ENCODE measurements around the gene ATP6V1A.

DNA sequence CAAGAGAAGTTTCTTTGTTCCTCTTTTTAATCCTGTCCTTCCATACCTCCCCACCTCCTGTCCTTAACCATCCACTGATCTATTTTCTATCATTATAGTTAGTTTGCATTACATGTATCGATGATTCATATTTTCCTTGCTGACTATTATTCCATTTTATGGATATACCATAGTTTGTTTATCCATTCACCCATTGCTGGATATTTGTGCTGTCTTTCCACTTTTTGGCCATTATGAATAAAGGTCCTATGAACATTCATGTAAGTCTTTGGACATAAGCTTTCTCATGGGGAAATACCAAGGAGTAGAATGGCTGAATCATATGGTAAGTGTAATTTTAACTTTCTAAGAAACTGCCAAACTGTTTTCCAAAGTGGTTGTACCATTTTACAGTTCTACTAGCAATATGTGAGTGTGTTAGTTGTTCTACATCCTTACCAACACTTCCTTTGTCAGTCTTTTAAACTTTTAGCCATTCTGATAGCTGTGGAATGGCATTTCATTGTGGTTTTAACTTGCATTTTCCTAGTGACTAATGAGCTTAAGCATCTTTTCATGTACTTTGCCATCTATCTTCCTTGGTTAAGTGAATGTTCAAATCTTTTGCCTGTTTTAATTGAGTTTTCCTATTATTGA, 11.7 kb downstream of the ATP6V1A start:
- TF ChIP-seq, protein P1, sequence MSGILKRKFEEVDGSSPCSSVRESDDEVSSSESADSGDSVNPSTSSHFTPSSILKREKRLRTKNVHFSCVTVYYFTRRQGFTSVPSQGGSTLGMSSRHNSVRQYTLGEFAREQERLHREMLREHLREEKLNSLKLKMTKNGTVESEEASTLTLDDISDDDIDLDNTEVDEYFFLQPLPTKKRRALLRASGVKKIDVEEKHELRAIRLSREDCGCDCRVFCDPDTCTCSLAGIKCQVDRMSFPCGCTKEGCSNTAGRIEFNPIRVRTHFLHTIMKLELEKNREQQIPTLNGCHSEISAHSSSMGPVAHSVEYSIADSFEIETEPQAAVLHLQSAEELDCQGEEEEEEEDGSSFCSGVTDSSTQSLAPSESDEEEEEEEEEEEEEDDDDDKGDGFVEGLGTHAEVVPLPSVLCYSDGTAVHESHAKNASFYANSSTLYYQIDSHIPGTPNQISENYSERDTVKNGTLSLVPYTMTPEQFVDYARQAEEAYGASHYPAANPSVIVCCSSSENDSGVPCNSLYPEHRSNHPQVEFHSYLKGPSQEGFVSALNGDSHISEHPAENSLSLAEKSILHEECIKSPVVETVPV (CRISPR knock-in tag; IDR thresholded peaks at IDR 0.05), result no peak
- TF ChIP-seq CSDC2 (CRISPR knock-in tag; IDR thresholded peaks at IDR 0.05) (no peak), ARNTL (CRISPR knock-in tag; IDR thresholded peaks at IDR 0.05; ENCODE audit: borderline replicate concordance, low read depth) (no peak), ZNF8 (CRISPR knock-in tag; IDR thresholded peaks at IDR 0.05) (peak; percentile 99), OSR1 (CRISPR knock-in tag; IDR thresholded peaks at IDR 0.05) (no peak), ZNF565 (CRISPR knock-in tag; conservative IDR thresholded peaks at IDR 0.05; ENCODE audit: low read depth) (no peak), PPARA (CRISPR knock-in tag; IDR thresholded peaks at IDR 0.05; ENCODE audit: borderline replicate concordance) (no peak), GLIS3 (CRISPR knock-in tag; IDR thresholded peaks at IDR 0.05) (no peak), ZFP3 (CRISPR knock-in tag; IDR thresholded peaks at IDR 0.05) (no peak), ISL1 (CRISPR knock-in tag; IDR thresholded peaks at IDR 0.05) (no peak), ZFP30 (CRISPR knock-in tag; IDR thresholded peaks at IDR 0.05) (no peak), ESRRG (CRISPR knock-in tag; IDR thresholded peaks at IDR 0.05) (no peak)
- TF ChIP-seq, protein P2, sequence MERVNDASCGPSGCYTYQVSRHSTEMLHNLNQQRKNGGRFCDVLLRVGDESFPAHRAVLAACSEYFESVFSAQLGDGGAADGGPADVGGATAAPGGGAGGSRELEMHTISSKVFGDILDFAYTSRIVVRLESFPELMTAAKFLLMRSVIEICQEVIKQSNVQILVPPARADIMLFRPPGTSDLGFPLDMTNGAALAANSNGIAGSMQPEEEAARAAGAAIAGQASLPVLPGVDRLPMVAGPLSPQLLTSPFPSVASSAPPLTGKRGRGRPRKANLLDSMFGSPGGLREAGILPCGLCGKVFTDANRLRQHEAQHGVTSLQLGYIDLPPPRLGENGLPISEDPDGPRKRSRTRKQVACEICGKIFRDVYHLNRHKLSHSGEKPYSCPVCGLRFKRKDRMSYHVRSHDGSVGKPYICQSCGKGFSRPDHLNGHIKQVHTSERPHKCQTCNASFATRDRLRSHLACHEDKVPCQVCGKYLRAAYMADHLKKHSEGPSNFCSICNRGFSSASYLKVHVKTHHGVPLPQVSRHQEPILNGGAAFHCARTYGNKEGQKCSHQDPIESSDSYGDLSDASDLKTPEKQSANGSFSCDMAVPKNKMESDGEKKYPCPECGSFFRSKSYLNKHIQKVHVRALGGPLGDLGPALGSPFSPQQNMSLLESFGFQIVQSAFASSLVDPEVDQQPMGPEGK (CRISPR knock-in tag; IDR thresholded peaks at IDR 0.05; ENCODE audit: borderline replicate concordance), result no peak

Measured in SK-N-SH treated with all-trans-retinoic acid at 6 μM for 48 hours (cell line).